GM18511 (cell line): ENCODE measurements around the gene RIC3.

Experiments used
- ATAC-seq: cut with Tn5 transposase; IDR thresholded peaks from one replicate; pipeline ENCODE4 v1.9.1; 2021; ENCODE audit warnings: mild to moderate bottlenecking, moderate library complexity; ENCODE audit not compliant: unreplicated experiment

RIC3 gene

GRCh38 chr11:8090756-8091155 is 78.1 kb downstream of the RIC3 start:
- no peak for ATAC-seq

- ATAC-seq: no peak
Measured at GRCh38 chr11:8089791-8090510, 78.9 kb downstream of the RIC3 start.

GRCh38 chr11:8087756-8088155 is 81.1 kb downstream of the RIC3 start:
- no peak for ATAC-seq

- ATAC-seq: no peak
Measured at GRCh38 chr11:8087185-8087584, 81.6 kb downstream of the RIC3 start.

GRCh38 chr11:8086571-8086970 is 82.3 kb downstream of the RIC3 start:
- no peak for ATAC-seq

- ATAC-seq: no peak
Measured at GRCh38 chr11:8086001-8086479, 82.8 kb downstream of the RIC3 start.

GRCh38 chr11:8085011-8085645 is 83.7 kb downstream of the RIC3 start:
- ATAC-seq: no peak

GRCh38 chr11:8084352-8084751 is 84.5 kb downstream of the RIC3 start:
- no peak for ATAC-seq

- no peak for ATAC-seq
Measured at GRCh38 chr11:8083871-8084281, 84.9 kb downstream of the RIC3 start.

GRCh38 chr11:8083088-8083395 is 85.8 kb downstream of the RIC3 start:
- no peak for ATAC-seq

- ATAC-seq: no peak
Measured at GRCh38 chr11:8082391-8083087, 86.3 kb downstream of the RIC3 start.

- no peak for ATAC-seq
Measured at GRCh38 chr11:8081591-8082250, 87.1 kb downstream of the RIC3 start.

GRCh38 chr11:8080674-8081590 is 87.9 kb downstream of the RIC3 start, which contains the start of gene TUB:
Gene TUB (plus strand): TSS chr11:8081211. CDS start chr11:8081511, 300 bp downstream.
- no peak for ATAC-seq

- no peak for ATAC-seq
Measured at GRCh38 chr11:8080069-8080670, 88.7 kb downstream of the RIC3 start.

- no peak for ATAC-seq
Measured at GRCh38 chr11:8079111-8079675, 89.6 kb downstream of the RIC3 start.

GRCh38 chr11:8075119-8075726 is 93.6 kb downstream of the RIC3 start:
- ATAC-seq: no peak

GRCh38 chr11:8071616-8072581 is 96.9 kb downstream of the RIC3 start:
- ATAC-seq: no peak
